Measurements from ENCODE around the gene AKR7A2.

AKR7A2 gene

GRCh38 chr1:19326748-19327065 lies 14.8 kb upstream of the AKR7A2 start:
- H3K9me3 ChIP-seq (ENCODE audit: control insufficient read depth in 5 of 5, low read length in 5 of 5), result no peaks in the 10 kb centered on the region
- H3K4me1 ChIP-seq (ENCODE audit: control insufficient read depth in 5 of 5, insufficient read depth in 5 of 5, low read length in 5 of 5), result no peaks in the 10 kb centered on the region
- H3K27me3 ChIP-seq (ENCODE audit: control insufficient read depth in 5 of 5, insufficient read depth in 4 of 5, low read length in 5 of 5), result no peaks in the 10 kb centered on the region
- H3K27ac ChIP-seq (ENCODE audit: low read depth, low read length), result no peak overlapping the region
- no peak overlapping the region for H3K4me3 ChIP-seq (ENCODE audit: low read depth in 1 of 5, low read length in 5 of 5)
- peaks cover 0 to 82% (median 69%) of the 10 kb centered on the region in 5 donors for H3K36me3 ChIP-seq (ENCODE audit: control insufficient read depth in 5 of 5, insufficient read depth in 5 of 5, low read length in 5 of 5)
- no peak overlapping the region for H3K9ac ChIP-seq (ENCODE audit: low read length in 5 of 5)

DNA sequence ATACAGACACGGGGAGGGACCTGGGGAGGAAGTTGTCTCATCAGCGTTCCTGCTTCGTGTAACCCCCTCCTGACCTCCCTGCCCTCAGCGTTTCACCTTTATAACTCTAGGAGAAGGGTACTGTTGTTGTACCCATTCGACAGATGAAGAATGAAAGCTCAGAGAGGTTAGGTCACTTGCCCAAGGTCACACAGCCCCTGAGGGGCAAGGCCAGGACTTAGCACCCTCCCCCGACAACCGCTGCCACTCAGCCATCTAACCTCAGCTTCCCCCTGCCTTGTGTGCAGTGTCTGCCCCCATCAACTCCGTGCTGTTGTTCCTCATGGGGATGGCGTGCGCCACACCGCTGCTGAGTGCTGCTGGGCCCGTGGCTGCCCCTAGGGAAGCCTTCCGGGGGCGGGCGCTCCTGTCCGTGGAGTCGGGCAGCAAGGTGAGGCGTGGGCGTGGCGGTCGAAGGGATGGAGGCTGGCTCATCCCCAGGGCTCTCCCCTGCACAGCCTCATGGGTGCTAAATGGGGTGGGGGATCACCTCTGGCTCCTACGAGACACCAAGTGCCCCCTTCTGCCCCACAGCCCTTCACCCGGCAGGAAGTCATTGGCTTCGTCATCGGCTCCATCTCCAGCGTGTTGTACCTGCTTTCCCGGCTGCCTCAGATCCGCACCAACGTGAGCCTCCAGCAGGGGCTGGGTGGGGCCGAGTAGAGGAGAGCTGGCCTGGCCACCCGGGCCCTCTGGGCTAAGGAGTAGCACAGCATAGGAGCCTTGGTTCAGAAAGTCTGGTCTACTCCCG lies 14.2 kb upstream of the AKR7A2 start:
- Histone ChIP-seq H3K27me3 (ENCODE audit: control insufficient read depth in 5 of 5, insufficient read depth in 4 of 5, low read length in 5 of 5) (no peaks in the 10 kb centered on the region), H3K4me1 (ENCODE audit: control insufficient read depth in 5 of 5, insufficient read depth in 5 of 5, low read length in 5 of 5) (no peaks in the 10 kb centered on the region), H3K9ac (ENCODE audit: low read length in 5 of 5) (no peak overlapping the region), H3K36me3 (ENCODE audit: control insufficient read depth in 5 of 5, insufficient read depth in 5 of 5, low read length in 5 of 5) (peaks cover 0 to 77% (median 70%) of the 10 kb centered on the region in 5 donors), H3K9me3 (ENCODE audit: control insufficient read depth in 5 of 5, low read length in 5 of 5) (no peaks in the 10 kb centered on the region), H3K4me3 (ENCODE audit: low read depth in 1 of 5, low read length in 5 of 5) (no peak overlapping the region), H3K27ac (ENCODE audit: low read depth, low read length) (no peak overlapping the region)

GRCh38 chr1:19325368-19325957 lies 13.5 kb upstream of the AKR7A2 start:
- H3K9ac ChIP-seq (ENCODE audit: low read length in 5 of 5), result no peak overlapping the region
- no peak overlapping the region for H3K4me3 ChIP-seq (ENCODE audit: low read depth in 1 of 5, low read length in 5 of 5)
- no peaks in the 10 kb centered on the region for H3K9me3 ChIP-seq (ENCODE audit: control insufficient read depth in 5 of 5, low read length in 5 of 5)
- H3K27me3 ChIP-seq (ENCODE audit: control insufficient read depth in 5 of 5, insufficient read depth in 4 of 5, low read length in 5 of 5), result no peaks in the 10 kb centered on the region
- no peak overlapping the region for H3K27ac ChIP-seq (ENCODE audit: low read depth, low read length)
- H3K36me3 ChIP-seq (ENCODE audit: control insufficient read depth in 5 of 5, insufficient read depth in 5 of 5, low read length in 5 of 5), result peaks cover 0 to 76% (median 69%) of the 10 kb centered on the region in 5 donors
- no peaks in the 10 kb centered on the region for H3K4me1 ChIP-seq (ENCODE audit: control insufficient read depth in 5 of 5, insufficient read depth in 5 of 5, low read length in 5 of 5)

DNA sequence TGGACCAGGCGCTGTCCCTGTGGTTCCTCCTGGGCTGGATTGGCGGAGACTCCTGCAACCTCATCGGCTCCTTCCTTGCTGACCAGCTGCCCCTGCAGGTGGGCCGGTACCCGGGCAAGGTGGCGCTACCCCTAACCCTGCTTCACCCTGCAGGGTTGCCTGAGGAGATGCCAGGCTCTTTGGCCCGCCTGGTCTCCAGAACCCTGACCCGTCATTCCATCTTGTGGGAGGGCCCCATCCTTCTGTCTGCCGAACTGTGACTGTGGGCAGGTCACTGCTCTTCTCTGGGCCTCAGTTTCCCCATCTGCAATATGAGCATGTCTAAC lies 12.7 kb upstream of the AKR7A2 start:
- H3K4me1 ChIP-seq (ENCODE audit: control insufficient read depth in 5 of 5, insufficient read depth in 5 of 5, low read length in 5 of 5), result no peaks in the 10 kb centered on the region
- H3K27ac ChIP-seq (ENCODE audit: low read depth, low read length), result no peak overlapping the region
- no peak overlapping the region for H3K4me3 ChIP-seq (ENCODE audit: low read depth in 1 of 5, low read length in 5 of 5)
- peaks cover 0 to 71% (median 62%) of the 10 kb centered on the region in 5 donors for H3K36me3 ChIP-seq (ENCODE audit: control insufficient read depth in 5 of 5, insufficient read depth in 5 of 5, low read length in 5 of 5)
- no peaks in the 10 kb centered on the region for H3K9me3 ChIP-seq (ENCODE audit: control insufficient read depth in 5 of 5, low read length in 5 of 5)
- H3K9ac ChIP-seq (ENCODE audit: low read length in 5 of 5), result no peak overlapping the region
- H3K27me3 ChIP-seq (ENCODE audit: control insufficient read depth in 5 of 5, insufficient read depth in 4 of 5, low read length in 5 of 5), result no peaks in the 10 kb centered on the region

GRCh38 chr1:19323987-19324664 lies 12.2 kb upstream of the AKR7A2 start:
- peaks cover 0 to 72% (median 66%) of the 10 kb centered on the region in 5 donors for H3K36me3 ChIP-seq (ENCODE audit: control insufficient read depth in 5 of 5, insufficient read depth in 5 of 5, low read length in 5 of 5)
- H3K9ac ChIP-seq (ENCODE audit: low read length in 5 of 5), result no peak overlapping the region
- H3K4me3 ChIP-seq (ENCODE audit: low read depth in 1 of 5, low read length in 5 of 5), result no peak overlapping the region

DNA sequence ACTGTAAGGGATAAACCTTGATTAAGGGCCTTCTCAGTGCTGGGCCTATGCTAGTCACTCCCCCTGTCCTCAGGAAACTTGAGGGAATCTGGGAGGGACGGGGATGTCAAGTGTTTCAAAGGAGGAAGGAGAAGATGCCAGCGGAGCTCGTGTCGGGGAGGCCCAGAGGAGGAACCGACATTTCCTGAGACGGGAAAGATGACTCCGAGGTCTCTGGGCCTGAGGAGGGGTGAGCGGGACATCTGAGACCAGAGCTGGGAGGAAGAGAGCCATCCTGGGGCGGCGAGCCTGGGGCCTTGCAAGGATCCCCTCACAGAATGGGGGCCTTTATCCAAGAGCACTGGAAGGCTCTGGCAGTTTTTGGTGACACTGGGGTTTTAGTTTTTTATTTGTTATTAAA lies 10.5 kb upstream of the AKR7A2 start:
- Histone ChIP-seq H3K27me3 (ENCODE audit: control insufficient read depth in 5 of 5, insufficient read depth in 4 of 5, low read length in 5 of 5) (no peaks in the 10 kb centered on the region), H3K9me3 (ENCODE audit: control insufficient read depth in 5 of 5, low read length in 5 of 5) (no peaks in the 10 kb centered on the region), H3K9ac (ENCODE audit: low read length in 5 of 5) (peak overlapping the region in 1 of 5 donors; percentile 10), H3K36me3 (ENCODE audit: control insufficient read depth in 5 of 5, insufficient read depth in 5 of 5, low read length in 5 of 5) (peaks cover 0 to 72% (median 67%) of the 10 kb centered on the region in 5 donors), H3K27ac (ENCODE audit: low read depth, low read length) (no peak overlapping the region), H3K4me1 (ENCODE audit: control insufficient read depth in 5 of 5, insufficient read depth in 5 of 5, low read length in 5 of 5) (peaks cover 0 to under 1% (median 0%) of the 10 kb centered on the region in 5 donors), H3K4me3 (ENCODE audit: low read depth in 1 of 5, low read length in 5 of 5) (no peak overlapping the region)

More at GRCh38 chr1:19323987-19324664, 12.2 kb upstream of the AKR7A2 start:
- Histone ChIP-seq H3K27ac (ENCODE audit: low read depth, low read length) (no peak overlapping the region), H3K27me3 (ENCODE audit: control insufficient read depth in 5 of 5, insufficient read depth in 4 of 5, low read length in 5 of 5) (no peaks in the 10 kb centered on the region), H3K4me1 (ENCODE audit: control insufficient read depth in 5 of 5, insufficient read depth in 5 of 5, low read length in 5 of 5) (no peaks in the 10 kb centered on the region), H3K9me3 (ENCODE audit: control insufficient read depth in 5 of 5, low read length in 5 of 5) (no peaks in the 10 kb centered on the region)

DNA sequence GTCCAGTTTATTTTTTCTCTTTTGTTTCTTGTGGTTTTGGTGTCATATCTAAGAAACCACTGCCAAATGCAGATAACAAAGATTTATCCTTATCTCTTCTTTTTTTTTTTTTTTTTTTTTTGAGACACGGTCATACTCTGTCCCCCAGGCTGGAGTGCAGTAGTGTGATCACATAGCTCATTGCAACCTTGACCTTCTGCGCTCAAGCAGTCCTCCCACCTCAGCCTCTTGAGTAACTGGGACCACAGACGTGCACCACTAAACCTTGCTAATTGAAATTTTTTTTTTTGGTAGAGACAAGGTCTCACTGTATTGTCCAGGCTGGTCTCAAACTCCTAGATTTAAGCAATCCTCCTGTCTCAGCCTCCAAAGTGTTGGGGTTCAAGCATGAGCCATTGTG lies 9.1 kb upstream of the AKR7A2 start:
- Histone ChIP-seq H3K9me3 (ENCODE audit: control insufficient read depth in 5 of 5, low read length in 5 of 5) (no peaks in the 10 kb centered on the region), H3K36me3 (ENCODE audit: control insufficient read depth in 5 of 5, insufficient read depth in 5 of 5, low read length in 5 of 5) (peaks cover 0 to 61% (median 54%) of the 10 kb centered on the region in 5 donors), H3K27me3 (ENCODE audit: control insufficient read depth in 5 of 5, insufficient read depth in 4 of 5, low read length in 5 of 5) (no peaks in the 10 kb centered on the region), H3K9ac (ENCODE audit: low read length in 5 of 5) (no peak overlapping the region), H3K4me1 (ENCODE audit: control insufficient read depth in 5 of 5, insufficient read depth in 5 of 5, low read length in 5 of 5) (peaks cover 0 to 10% (median 4%) of the 10 kb centered on the region in 5 donors), H3K4me3 (ENCODE audit: low read depth in 1 of 5, low read length in 5 of 5) (no peak overlapping the region), H3K27ac (ENCODE audit: low read depth, low read length) (no peak overlapping the region)

DNA sequence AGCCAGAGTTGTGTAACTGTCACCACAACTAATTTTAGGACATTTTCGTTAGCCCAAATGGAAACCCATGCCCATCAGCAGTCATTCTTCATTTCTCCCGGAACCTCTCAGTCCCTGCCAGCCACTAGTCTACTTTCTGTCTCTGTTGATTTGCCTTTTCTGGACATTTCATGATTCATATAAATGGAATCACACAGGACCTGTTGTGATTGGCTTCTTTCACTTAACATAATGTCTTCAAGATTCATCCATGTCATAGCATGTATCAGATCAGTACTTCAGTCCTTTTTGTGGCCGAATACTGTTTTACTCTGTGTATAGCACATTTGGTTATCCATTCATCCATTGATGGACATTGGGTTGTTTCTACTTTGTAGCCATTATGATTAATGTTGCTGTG lies 7.3 kb upstream of the AKR7A2 start:
- Histone ChIP-seq H3K4me3 (ENCODE audit: low read depth in 1 of 5, low read length in 5 of 5) (no peak overlapping the region), H3K27ac (ENCODE audit: low read depth, low read length) (no peak overlapping the region), H3K27me3 (ENCODE audit: control insufficient read depth in 5 of 5, insufficient read depth in 4 of 5, low read length in 5 of 5) (no peaks in the 10 kb centered on the region), H3K9me3 (ENCODE audit: control insufficient read depth in 5 of 5, low read length in 5 of 5) (no peaks in the 10 kb centered on the region), H3K36me3 (ENCODE audit: control insufficient read depth in 5 of 5, insufficient read depth in 5 of 5, low read length in 5 of 5) (peaks cover 0 to 51% (median 35%) of the 10 kb centered on the region in 5 donors), H3K4me1 (ENCODE audit: control insufficient read depth in 5 of 5, insufficient read depth in 5 of 5, low read length in 5 of 5) (peaks cover 0 to 26% (median 13%) of the 10 kb centered on the region in 5 donors), H3K9ac (ENCODE audit: low read length in 5 of 5) (no peak overlapping the region)

GRCh38 chr1:19317126-19317910 lies 5.4 kb upstream of the AKR7A2 start:
- H3K4me1 ChIP-seq (ENCODE audit: control insufficient read depth in 5 of 5, insufficient read depth in 5 of 5, low read length in 5 of 5), result peaks cover 4 to 43% (median 30%) of the 10 kb centered on the region in 5 donors
- H3K9me3 ChIP-seq (ENCODE audit: control insufficient read depth in 5 of 5, low read length in 5 of 5), result no peaks in the 10 kb centered on the region
- H3K27ac ChIP-seq (ENCODE audit: low read depth, low read length), result no peak overlapping the region
- H3K36me3 ChIP-seq (ENCODE audit: control insufficient read depth in 5 of 5, insufficient read depth in 5 of 5, low read length in 5 of 5), result peaks cover 0 to 43% (median 24%) of the 10 kb centered on the region in 5 donors
- H3K27me3 ChIP-seq (ENCODE audit: control insufficient read depth in 5 of 5, insufficient read depth in 4 of 5, low read length in 5 of 5), result no peaks in the 10 kb centered on the region
- no peak overlapping the region for H3K9ac ChIP-seq (ENCODE audit: low read length in 5 of 5)
- H3K4me3 ChIP-seq (ENCODE audit: low read depth in 1 of 5, low read length in 5 of 5), result no peak overlapping the region
